GM19099 (cell line): ENCODE data around the gene BSN.

Source experiments
- POLR2A ChIP-seq: IDR thresholded peaks from 3 replicates; pipeline ENCODE4 v1.6.1; 2011; ENCODE audit warnings: low read depth; ENCODE audit not compliant: insufficient read length; ENCODE audit errors: extremely low read depth

BSN gene

GRCh38 chr3:49689046-49689907 is 135.0 kb downstream of the BSN start, which contains the start of the genes MST1 and RNF123:
MST1 (minus strand) TSS chr3:49689474; CDS start chr3:49688691, 783 bp downstream.
RNF123 (plus strand) TSS chr3:49689557; CDS start chr3:49691166, 1,609 bp downstream.
- TF ChIP-seq POLR2A: peak; percentile 70

DNA sequence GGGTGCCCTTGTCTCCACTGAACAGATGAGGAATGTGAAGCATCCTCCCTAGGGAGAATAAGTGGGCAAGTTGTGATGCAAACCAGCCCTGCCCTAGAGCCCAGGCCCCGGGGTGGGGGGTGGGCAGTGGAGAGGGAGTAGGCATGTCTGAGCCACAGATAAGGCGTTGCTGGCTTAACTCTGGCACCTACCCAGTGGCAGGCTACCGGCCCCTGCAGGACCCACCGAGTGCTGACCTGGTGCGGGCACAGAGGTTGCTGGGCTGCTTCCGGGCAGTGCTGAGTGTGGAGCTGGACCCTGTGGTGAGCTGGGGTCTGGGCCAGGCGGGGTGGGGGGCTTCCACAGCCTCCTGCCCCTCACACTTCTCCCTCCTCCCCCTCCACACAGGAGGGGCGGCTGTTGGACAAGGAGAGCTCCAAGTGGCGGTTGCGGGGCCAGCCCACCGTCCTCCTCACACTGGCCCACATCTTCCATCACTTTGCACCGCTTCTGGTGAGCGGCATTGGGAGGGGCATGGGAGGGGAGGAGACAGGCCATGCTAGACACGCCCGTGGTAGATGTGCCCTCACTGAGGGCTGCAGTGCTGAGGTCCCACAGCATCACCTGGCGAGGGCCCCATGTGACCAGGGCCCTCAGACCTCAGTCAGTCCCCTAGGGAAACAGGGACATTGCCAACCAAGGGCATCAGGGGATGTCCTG is 145.2 kb downstream of the BSN start:
- TF ChIP-seq POLR2A: no peak

DNA sequence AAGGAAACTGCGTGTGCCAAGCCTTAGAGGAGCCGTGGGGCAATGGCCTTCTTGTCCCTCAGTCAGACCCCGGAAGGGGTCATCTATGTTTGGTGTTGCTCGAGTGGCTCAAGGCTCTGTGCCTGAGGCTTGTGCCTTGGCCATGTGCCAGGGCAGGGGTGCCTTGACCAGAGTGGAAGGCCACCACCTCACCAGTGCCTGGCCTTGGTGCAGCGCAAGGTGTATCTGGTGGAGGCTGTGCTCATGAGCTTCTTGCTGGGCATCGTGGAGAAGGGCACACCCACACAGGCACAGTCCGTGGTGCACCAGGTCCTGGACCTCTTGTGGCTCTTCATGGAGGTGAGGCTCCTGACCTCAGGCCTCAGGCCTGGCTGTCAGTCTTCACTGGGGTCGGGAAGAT is 145.7 kb downstream of the BSN start:
- TF ChIP-seq POLR2A: no peak

GRCh38 chr3:49700453-49701128 is 146.3 kb downstream of the BSN start:
- TF ChIP-seq POLR2A: no peak

- no peak for TF ChIP-seq POLR2A
These were observed 147.3 kb downstream of the BSN start for GRCh38 chr3:49701388-49702077.

DNA sequence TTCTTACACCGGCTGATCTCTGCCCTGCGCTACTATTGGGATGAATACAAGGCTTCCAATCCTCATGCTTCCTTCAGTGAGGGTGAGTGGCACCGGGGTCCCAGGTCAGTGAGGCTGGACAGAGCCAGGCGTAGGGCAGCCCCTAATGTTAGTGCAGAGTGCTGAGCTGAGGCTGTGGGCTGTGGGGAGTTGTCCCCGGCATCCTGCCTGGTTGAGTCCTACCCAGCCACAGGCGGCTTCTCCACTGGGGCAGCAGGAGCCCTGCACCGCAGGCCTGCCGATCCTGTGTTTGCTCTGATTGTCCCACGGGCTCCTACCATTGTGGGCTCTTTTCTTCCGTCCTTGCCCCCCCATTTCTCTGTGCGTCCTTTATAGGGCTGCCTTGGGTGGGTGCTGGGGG is 148.4 kb downstream of the BSN start:
- TF ChIP-seq POLR2A: no peak

- no peak for TF ChIP-seq POLR2A
These were observed 149.2 kb downstream of the BSN start for GRCh38 chr3:49703443-49703927.

DNA sequence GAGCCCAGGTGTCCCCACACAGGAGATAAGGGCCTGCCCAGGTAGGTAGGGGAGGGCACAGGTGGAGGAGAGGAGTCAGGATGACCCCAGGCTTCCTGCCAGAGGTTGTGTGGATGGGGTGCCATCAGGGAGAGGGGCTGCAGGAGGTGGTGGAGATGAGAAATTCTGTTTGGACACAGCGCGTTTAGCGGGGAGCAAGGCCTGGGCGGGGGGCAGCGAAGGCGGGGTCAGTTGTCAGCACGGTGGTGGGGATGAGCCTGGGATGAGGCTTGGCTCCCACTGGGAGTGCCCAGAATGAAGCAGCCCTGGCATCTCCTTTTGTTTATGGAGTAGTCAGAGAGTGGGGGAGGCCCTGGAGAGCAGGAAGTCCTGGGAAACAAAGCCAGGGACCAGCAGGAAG is 149.7 kb downstream of the BSN start:
- TF ChIP-seq POLR2A: no peak

DNA sequence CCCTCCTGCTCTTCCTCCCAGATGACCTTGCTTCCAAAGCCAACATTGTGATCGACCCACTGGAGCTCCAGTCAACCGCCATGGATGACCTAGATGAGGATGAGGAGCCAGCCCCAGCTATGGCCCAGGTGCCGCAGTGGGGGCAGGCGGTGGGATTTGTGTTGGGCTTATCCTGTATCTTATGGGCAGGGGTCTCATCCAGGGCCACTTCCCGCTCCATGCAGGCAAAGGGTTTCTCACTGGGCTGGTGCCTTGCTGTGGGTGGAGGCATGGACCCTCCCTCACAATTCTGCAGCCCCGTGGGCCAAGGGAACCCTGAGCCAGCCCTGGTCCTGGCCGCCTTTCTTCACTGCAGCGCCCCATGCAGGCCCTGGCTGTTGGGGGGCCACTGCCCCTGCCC is 150.4 kb downstream of the BSN start:
- TF ChIP-seq POLR2A: no peak

DNA sequence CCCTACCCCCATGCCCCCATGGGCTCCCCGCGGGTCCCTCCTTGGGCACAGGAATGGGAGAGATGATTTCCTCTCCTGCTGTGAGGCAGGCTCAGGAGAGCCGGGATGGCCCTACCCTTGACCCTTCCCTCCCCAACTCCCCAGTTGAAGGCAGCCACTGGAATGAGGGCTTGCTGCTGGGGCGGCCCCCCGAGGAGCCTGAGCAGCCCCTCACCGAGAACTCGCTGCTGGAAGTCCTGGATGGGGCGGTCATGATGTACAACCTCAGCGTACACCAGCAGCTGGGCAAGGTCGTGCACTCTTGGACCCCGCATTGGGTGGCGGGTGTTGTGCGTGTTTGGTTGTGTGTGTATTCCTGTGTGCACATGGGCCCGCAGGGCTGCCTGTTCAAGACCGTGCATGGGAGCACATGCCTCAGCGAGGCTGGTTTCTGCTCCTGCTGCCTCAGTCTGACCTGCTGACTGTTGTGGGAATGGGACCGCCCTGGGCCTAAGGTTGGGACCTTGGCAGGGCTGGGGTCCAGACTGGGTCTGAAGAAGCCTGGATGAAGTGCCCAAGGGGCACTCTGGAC is 151.2 kb downstream of the BSN start:
- no peak for TF ChIP-seq POLR2A

DNA sequence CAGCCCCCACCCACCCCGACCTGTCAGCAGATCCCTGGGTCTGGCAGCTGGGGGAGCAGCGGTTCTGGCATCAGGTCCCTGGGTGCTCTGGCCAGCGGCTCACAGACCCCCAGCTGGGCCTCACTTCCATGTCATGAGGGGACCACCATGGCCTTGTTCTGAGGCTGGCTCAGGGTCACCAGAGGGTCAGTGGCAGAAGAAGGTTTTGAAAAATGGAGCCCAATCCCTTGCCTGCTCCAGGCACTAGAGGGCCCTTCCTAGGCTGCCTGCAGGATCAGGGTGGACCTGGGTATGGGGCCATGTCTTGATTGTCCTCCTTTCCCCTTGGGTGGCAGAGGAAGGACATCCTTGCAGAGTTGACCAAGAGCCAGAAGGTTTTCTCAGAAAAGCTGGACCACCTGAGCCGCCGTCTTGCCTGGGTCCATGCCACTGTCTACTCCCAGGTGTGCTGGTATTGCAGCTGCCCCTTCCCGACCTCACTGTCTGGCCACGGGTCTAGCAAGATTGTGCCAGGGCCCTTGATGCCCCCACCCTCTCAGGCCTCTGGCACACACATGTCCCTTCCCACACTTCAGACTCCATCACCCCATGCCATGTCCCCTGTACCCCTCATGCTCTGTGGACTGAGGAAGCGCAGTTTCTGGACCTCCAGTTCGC is 152.3 kb downstream of the BSN start:
- TF ChIP-seq POLR2A: no peak

DNA sequence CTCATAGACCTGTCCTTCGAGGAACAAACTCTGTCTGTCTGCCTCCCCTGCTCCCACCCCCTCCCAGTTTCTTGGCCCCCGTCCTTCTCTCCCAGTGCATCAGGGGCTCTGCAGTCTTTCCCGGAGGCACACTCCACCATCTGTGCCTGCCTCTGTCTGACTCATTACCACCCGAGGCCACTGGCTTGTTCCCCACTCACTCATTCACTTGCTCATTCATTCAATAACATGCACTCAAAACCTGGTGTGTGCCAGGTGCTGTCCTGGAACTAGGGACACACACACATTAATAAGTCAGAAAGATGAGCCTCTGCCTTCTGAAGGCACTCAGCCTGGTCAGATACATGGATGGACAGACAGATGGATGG is 152.8 kb downstream of the BSN start:
- no peak for TF ChIP-seq POLR2A

DNA sequence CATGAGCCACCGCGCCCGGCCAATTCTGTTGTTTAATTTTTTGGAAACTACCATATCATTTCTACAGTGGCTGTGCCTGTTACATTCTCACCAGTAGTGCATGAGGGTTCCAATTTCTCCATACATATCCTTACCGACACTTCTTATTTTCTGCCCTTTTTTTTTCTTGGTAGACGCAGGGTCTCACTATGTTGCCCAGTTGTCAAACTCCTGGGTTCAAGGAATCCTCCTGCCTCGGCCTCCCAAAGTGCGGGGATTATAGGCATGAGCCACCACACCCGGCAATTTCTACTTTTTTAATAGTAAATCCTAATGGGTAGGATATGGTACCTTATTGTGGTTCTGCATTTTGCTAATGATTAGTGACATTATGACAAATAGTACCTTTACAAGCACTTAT is 155.6 kb downstream of the BSN start:
- no peak for TF ChIP-seq POLR2A

- TF ChIP-seq POLR2A: no peak
These were observed 157.2 kb downstream of the BSN start for GRCh38 chr3:49711489-49711888.
